HG03460 (cell line): Measurements from ENCODE around the gene HPN.
"Not testable (repeated sequence)": the region's sequence is repeated elsewhere in the genome, so short reads cannot be mapped to it uniquely, and the experiment has no call there.

Source experiments
- ATAC-seq: cut with Tn5 transposase; IDR thresholded peaks from one replicate; pipeline ENCODE4 v1.9.1; 2021; ENCODE audit not compliant: unreplicated experiment

HPN gene

GRCh38 chr19:35100588-35101533, 59.3 kb downstream of the HPN start:
- no peak for ATAC-seq

DNA sequence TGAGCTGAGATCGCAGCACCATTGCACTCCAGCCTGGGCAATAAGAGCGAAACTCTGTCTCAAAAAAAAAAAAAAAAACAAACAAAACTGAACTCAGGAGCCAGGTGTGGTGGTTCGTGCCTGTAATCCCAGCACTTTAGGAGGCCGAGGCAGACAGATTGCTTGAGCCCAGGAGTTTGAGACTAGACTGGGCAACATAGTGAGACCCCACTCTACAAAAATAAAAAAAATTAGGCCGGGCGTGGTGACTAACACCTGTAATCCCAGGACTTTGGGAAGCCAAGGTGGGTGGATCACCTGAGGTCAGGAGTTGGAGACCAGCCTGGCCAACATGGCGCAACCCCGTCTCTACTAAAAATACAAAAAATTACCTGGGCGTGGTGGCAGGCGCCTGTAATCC, 60.4 kb downstream of the HPN start:
- ATAC-seq = not testable (repeated sequence)

- ATAC-seq = not testable (repeated sequence)
Observed at GRCh38 chr19:35103614-35104013, 62.1 kb downstream of the HPN start.

DNA sequence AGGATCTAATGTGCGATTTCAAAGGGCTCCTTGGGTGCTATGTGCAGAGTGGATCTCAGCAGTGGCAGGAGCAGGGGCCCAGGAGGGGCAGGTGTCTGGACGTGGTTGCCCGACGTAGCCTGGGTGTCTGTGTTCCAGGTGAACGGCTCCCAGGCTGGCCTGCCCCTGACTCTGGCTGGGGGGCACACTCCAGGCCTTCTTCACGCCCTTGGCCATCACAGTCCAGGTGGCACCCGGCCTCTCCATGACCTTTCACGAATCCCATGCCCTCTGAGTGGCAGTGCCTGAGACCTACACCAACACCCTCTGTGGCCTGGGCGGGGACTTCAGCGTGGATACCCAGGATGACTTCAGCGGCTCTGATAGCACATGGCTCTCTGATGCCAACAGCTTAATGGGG, 62.8 kb downstream of the HPN start:
- no peak for ATAC-seq

DNA sequence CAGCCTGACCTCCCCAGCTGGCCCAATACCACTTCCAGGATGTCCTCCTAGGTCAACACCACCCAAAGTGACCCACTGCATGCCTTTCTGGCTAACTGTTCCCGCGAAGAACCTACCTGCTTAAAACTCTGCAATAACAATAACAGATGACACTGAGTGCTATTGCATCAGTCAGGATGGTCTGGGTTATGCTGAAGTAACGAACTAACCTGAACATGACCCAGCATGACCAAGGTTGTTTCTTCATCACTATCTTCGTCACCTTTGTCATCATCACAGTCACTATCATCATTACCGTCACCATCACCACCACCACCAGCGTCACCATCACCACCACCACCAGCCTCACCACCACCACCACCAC, 63.5 kb downstream of the HPN start:
- no peak for ATAC-seq

- ATAC-seq = no peak
Observed at GRCh38 chr19:35105411-35106290, 64.1 kb downstream of the HPN start.

DNA sequence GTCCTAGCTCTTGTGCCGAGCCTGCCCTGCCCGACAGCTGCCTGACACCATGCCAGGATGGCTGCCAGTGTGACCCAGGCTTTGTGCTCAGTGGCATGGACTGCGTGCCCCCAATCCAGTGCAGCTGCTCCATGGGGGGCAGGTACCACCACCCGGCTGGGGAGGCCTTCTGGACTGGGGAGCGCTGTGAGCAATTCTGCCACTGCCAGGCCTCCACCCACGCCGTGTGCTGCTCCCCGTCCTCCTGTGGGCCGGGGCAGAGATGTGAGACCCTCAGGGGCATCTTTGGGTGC, 64.7 kb downstream of the HPN start:
- ATAC-seq = no peak

DNA sequence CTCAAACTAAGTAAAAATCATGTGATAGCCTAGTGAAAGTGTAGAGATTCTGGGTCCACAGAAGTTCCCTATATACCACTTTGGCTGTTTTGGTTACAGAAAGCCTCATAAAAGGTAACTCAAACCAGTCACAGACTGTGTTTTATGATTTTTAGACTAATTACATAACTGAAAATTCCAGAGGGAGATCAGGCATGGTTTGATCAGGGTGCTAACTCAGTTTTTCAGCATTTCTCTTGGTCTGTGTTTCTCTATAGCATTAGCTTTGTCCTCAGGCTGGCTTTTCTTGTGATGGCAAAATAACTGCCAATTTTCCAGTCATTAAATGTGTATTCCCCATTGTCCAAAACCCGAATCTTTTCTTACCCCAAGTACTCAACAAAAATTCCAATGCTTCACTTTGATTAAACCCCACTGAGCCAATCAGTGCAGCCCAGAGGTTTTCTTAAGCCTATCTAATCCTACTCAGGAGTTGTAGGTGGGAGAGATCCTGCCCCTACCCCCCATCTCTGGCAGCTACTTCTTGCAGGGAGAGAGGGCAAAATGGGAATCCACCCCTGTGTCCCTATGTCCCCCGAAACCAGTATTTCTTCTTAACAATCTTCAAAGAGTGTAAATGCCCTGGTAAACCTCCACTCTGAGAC, 65.5 kb downstream of the HPN start:
- no peak for ATAC-seq

DNA sequence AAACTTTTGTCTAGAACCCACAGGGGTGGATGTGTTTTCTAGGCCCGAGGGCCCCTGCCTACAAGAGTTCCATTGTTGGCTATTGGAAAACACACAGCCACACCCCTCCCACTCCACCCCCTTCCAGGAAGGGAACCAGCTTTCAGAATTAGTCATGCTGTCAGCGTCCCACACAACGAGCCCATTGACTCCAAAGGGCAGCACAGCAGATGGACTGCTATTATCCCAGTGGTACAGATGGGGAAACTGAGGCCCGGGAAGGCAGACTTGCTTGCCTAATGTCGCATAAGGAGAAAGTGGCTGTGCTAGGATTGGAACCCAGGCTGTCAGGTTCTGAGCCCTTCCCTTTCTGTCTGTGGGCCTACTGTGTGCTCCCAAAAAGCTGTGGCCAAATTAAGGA, 66.0 kb downstream of the HPN start:
- no peak for ATAC-seq

- ATAC-seq = no peak
Observed at GRCh38 chr19:35108730-35109129, 67.2 kb downstream of the HPN start.

- ATAC-seq = no peak
Observed at GRCh38 chr19:35109395-35110112, 68.0 kb downstream of the HPN start.

- ATAC-seq = no peak
Observed at GRCh38 chr19:35110974-35111373, 69.5 kb downstream of the HPN start.

GRCh38 chr19:35112995-35113688, 71.6 kb downstream of the HPN start:
- ATAC-seq = no peak

GRCh38 chr19:35114353-35115176, 73.0 kb downstream of the HPN start:
- ATAC-seq = no peak

DNA sequence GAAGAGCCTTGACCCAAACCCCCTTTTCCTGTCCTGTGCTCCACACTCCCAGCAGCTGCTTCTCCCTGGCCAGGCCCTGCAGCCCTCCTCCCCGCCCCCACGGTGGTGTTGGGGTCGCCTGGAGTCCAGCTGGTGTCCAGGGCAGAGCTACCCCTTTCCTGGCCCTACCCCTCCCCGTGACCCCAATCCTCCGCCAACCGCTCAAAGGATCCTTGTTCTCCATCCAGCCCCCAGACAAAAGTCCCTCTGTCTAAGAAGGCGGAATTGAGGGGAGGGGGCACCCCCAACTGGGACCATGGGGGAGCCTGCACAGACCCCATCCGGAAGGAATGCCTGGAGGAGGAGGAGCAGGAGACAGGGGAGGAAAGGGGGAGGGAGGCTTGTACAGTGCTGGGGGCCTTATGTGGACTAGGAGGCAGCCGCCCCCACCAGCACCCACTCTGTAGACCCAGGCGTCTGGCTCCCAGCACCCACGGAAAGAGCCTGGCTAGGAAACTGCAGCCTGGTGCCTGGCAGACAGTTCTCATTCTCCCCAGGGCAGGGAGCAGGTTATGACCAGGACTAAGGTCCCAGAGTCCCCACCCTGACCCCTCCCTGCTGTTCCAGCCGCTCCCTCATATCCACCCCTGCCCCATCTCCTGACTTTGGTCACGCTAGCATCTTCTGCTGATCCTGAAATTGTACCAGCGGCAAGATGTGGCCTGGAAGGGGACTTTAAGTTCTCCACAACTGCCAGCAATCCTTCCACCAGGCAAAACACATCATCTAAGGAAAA, 73.8 kb downstream of the HPN start, which contains the start of gene FXYD3:
TSS of gene FXYD3 (plus strand) at position 647 of the 775 bp plus-strand sequence. CDS start 3,554 bp downstream, outside the sequence.
- ATAC-seq = no peak
